ENCODE measurements around the gene YAP1.

The YAP1 gene

GRCh38 chr11:102188488-102188887 lies 78.2 kb downstream of the YAP1 start:
- Histone ChIP-seq H3K27ac (replicated peaks) (no peak overlapping the region), H3K4me3 (replicated peaks; ENCODE audit: insufficient read depth, low read length) (no peak overlapping the region), H3K27me3 (ENCODE audit: insufficient read depth, poor library complexity, severe bottlenecking) (no peaks in the 10 kb centered on the region)
- TF ChIP-seq, protein P1, sequence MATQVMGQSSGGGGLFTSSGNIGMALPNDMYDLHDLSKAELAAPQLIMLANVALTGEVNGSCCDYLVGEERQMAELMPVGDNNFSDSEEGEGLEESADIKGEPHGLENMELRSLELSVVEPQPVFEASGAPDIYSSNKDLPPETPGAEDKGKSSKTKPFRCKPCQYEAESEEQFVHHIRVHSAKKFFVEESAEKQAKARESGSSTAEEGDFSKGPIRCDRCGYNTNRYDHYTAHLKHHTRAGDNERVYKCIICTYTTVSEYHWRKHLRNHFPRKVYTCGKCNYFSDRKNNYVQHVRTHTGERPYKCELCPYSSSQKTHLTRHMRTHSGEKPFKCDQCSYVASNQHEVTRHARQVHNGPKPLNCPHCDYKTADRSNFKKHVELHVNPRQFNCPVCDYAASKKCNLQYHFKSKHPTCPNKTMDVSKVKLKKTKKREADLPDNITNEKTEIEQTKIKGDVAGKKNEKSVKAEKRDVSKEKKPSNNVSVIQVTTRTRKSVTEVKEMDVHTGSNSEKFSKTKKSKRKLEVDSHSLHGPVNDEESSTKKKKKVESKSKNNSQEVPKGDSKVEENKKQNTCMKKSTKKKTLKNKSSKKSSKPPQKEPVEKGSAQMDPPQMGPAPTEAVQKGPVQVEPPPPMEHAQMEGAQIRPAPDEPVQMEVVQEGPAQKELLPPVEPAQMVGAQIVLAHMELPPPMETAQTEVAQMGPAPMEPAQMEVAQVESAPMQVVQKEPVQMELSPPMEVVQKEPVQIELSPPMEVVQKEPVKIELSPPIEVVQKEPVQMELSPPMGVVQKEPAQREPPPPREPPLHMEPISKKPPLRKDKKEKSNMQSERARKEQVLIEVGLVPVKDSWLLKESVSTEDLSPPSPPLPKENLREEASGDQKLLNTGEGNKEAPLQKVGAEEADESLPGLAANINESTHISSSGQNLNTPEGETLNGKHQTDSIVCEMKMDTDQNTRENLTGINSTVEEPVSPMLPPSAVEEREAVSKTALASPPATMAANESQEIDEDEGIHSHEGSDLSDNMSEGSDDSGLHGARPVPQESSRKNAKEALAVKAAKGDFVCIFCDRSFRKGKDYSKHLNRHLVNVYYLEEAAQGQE (IDR thresholded peaks at IDR 0.05; ENCODE audit: insufficient replicate concordance, low read depth): no peak
- TF ChIP-seq SPI1 (IDR thresholded peaks at IDR 0.05; ENCODE audit: borderline replicate concordance, low read depth) (no peak), CTCF (IDR thresholded peaks at IDR 0.05; ENCODE audit: insufficient read depth, low read length) (no peak), GABPA (IDR thresholded peaks at IDR 0.05; ENCODE audit: low read depth) (no peak), POLR2AphosphoS5 (IDR thresholded peaks at IDR 0.05; ENCODE audit: low read depth) (no peak)
- DNase-seq (ENCODE audit: low read depth in 1 of 2, low spot score in 1 of 2): no peak

GRCh38 chr11:102191832-102192231 lies 81.6 kb downstream of the YAP1 start:
- H3K27ac ChIP-seq (replicated peaks): no peak overlapping the region
- TF ChIP-seq GABPA (IDR thresholded peaks at IDR 0.05; ENCODE audit: low read depth): no peak
- TF ChIP-seq SPI1 (IDR thresholded peaks at IDR 0.05; ENCODE audit: borderline replicate concordance, low read depth): no peak
- no peak for TF ChIP-seq POLR2AphosphoS5 (IDR thresholded peaks at IDR 0.05; ENCODE audit: low read depth)
- no peak for TF ChIP-seq CTCF (IDR thresholded peaks at IDR 0.05; ENCODE audit: insufficient read depth, low read length)
- TF ChIP-seq, protein P1 (IDR thresholded peaks at IDR 0.05; ENCODE audit: insufficient replicate concordance, low read depth): no peak
- H3K27me3 ChIP-seq (ENCODE audit: insufficient read depth, poor library complexity, severe bottlenecking): no peaks in the 10 kb centered on the region
- H3K4me3 ChIP-seq (replicated peaks; ENCODE audit: insufficient read depth, low read length): no peak overlapping the region
- DNase-seq (ENCODE audit: low read depth in 1 of 2, low spot score in 1 of 2): no peak

GRCh38 chr11:102192349-102193066 lies 82.3 kb downstream of the YAP1 start:
- DNase-seq (ENCODE audit: low read depth in 1 of 2, low spot score in 1 of 2): no peak

More at GRCh38 chr11:102192349-102193066, 82.3 kb downstream of the YAP1 start:
- Histone ChIP-seq H3K27me3 (ENCODE audit: insufficient read depth, poor library complexity, severe bottlenecking) (no peaks in the 10 kb centered on the region), H3K4me3 (replicated peaks; ENCODE audit: insufficient read depth, low read length) (no peak overlapping the region), H3K27ac (replicated peaks) (no peak overlapping the region)
- TF ChIP-seq POLR2AphosphoS5 (IDR thresholded peaks at IDR 0.05; ENCODE audit: low read depth) (no peak), GABPA (IDR thresholded peaks at IDR 0.05; ENCODE audit: low read depth) (no peak), CTCF (IDR thresholded peaks at IDR 0.05; ENCODE audit: insufficient read depth, low read length) (no peak), SPI1 (IDR thresholded peaks at IDR 0.05; ENCODE audit: borderline replicate concordance, low read depth) (no peak)
- TF ChIP-seq, protein P1 (IDR thresholded peaks at IDR 0.05; ENCODE audit: insufficient replicate concordance, low read depth): no peak

Measured in HL-60 (cell line).